Smooth muscle cell (in vitro differentiated cells): ENCODE results near the gene SH3PXD2A. TPM values are rescaled to one million over a fixed set of nuclear protein-coding genes. Genes with fewer than 3 reads are reported as not detected.
"Not testable (repeated sequence)": the region's sequence is repeated elsewhere in the genome, so short reads cannot be mapped to it uniquely, and the experiment has no call there.

Source experiments
- DNase-seq: peaks from one replicate; lab custom pipeline; 2025; ENCODE audit not compliant: unreplicated experiment; lab: John Stamatoyannopoulos, UW
- H2AFZ ChIP-seq: fragments of 200-600 bp; sonication (generic); 2 replicates; pipeline ENCODE4 v1.6.0; 2016; ENCODE audit warnings: antibody characterized with exemption, low read depth, mild to moderate bottlenecking
- H3F3A ChIP-seq: fragments of 200-600 bp; sonication (generic); 2 replicates; pipeline ENCODE4 v1.6.0; 2017; ENCODE audit warnings: antibody characterized with exemption, low read depth
- H3K27ac ChIP-seq: fragments of 200-600 bp; sonication (generic); 2 replicates; pipeline ENCODE4 v1.5.1; 2016; ENCODE audit warnings: low read depth, mild to moderate bottlenecking
- H3K27me3 ChIP-seq: fragments of 200-600 bp; sonication (generic); 2 replicates; pipeline ENCODE4 v1.6.1; 2016; ENCODE audit warnings: low read depth, mild to moderate bottlenecking
- H3K36me3 ChIP-seq: fragments of 200-600 bp; sonication (generic); 2 replicates; pipeline ENCODE4 v1.5.1; 2016; ENCODE audit warnings: low read depth
- H3K4me1 ChIP-seq: fragments of 200-600 bp; sonication (generic); 2 replicates; pipeline ENCODE4 v1.5.1; 2016; ENCODE audit warnings: low read depth
- H3K4me2 ChIP-seq: fragments of 200-600 bp; sonication (generic); 2 replicates; pipeline ENCODE4 v1.6.0; 2016; ENCODE audit warnings: mild to moderate bottlenecking
- H3K4me3 ChIP-seq: fragments of 200-600 bp; sonication (generic); 2 replicates; pipeline ENCODE4 v1.5.1; 2016; ENCODE audit warnings: mild to moderate bottlenecking
- H3K79me2 ChIP-seq: fragments of 200-600 bp; sonication (generic); 2 replicates; pipeline ENCODE4 v1.6.0; 2016; ENCODE audit warnings: low read depth, mild to moderate bottlenecking
- H3K9ac ChIP-seq: fragments of 200-600 bp; sonication (generic); 2 replicates; pipeline ENCODE4 v1.6.0; 2016; ENCODE audit warnings: low read depth
- H3K9me3 ChIP-seq: fragments of 200-600 bp; sonication (generic); replicated peaks from 2 replicates; pipeline ENCODE4 v1.5.1; 2016; ENCODE audit warnings: low read depth
- H4K20me1 ChIP-seq: fragments of 200-600 bp; sonication (generic); 2 replicates; pipeline ENCODE4 v1.6.0; 2016; ENCODE audit warnings: low read depth
- CTCF ChIP-seq: fragments of 200-600 bp; sonication (generic); IDR thresholded peaks from 2 replicates; pipeline ENCODE4 v1.5.1; 2017; ENCODE audit warnings: borderline replicate concordance, mild to moderate bottlenecking, antibody characterized with exemption; ENCODE audit not compliant: insufficient read depth, poor library complexity, severe bottlenecking
- WGBS: methylation state at CpG from one replicate; pipeline ENCODE4 v1.1.7; 2016; ENCODE audit warnings: low lambda C conversion rate; 5-methylcytosine and 5-hydroxymethylcytosine counted together
- polyA plus RNA-seq: library from polyadenylated mRNA; unstranded; fragments of >200 nt; fragmentation: Nextera tagmentation; extraction: Ambion mirVana; gene quantifications from 2 replicates; pipeline ENCODE4 v1.2.1, GENCODE V29; 2016
- total RNA-seq: library from RNA; depleted of rRNA; stranded (reverse); fragments of >200 nt; gene quantifications from 2 replicates; pipeline ENCODE4 v1.2.3, GENCODE V29; 2014

The SH3PXD2A gene
- total and polyA plus RNA-seq, 2 experiments from 2014 or later: 30.1 to 37.9 TPM

- Histone ChIP-seq H3F3A (peaks cover 31% of the 10 kb centered on the region), H4K20me1 (peaks cover 39% of the 10 kb centered on the region), H3K79me2 (peaks cover 28% of the 10 kb centered on the region), H3K27me3 (no peaks in the 10 kb centered on the region), H3K4me2 (no peak overlapping the region), H3K36me3 (no peaks in the 10 kb centered on the region), H3K27ac (no peak overlapping the region), H3K9ac (no peak overlapping the region), H2AFZ (no peak overlapping the region), H3K9me3 (no peaks in the 10 kb centered on the region), H3K4me1 (peaks cover 2% of the 10 kb centered on the region), H3K4me3 (no peak overlapping the region)
- TF ChIP-seq CTCF: no peak
- no peak for DNase-seq
- 98% methylated on average over 10 of the region's 10 CpGs for WGBS
Observed at GRCh38 chr10:103778358-103779139, 76.8 kb downstream of the SH3PXD2A start.

GRCh38 chr10:103776878-103777591 is 78.3 kb downstream of the SH3PXD2A start:
- 60% methylated on average over 12 of the region's 12 CpGs for WGBS

GRCh38 chr10:103775776-103776175 is 79.6 kb downstream of the SH3PXD2A start:
- TF ChIP-seq CTCF: no peak
- WGBS: 73% methylated on average over 5 of the region's 5 CpGs
- H3K4me1 ChIP-seq: peaks cover 13% of the 10 kb centered on the region
- H3K79me2 ChIP-seq: peaks cover 34% of the 10 kb centered on the region
- H3K9ac ChIP-seq: no peak overlapping the region
- no peak overlapping the region for H3K4me2 ChIP-seq
- peaks cover 40% of the 10 kb centered on the region for H3F3A ChIP-seq
- H3K9me3 ChIP-seq: no peaks in the 10 kb centered on the region
- no peaks in the 10 kb centered on the region for H3K36me3 ChIP-seq
- no peak overlapping the region for H2AFZ ChIP-seq
- peaks cover 33% of the 10 kb centered on the region for H4K20me1 ChIP-seq
- H3K27me3 ChIP-seq: no peaks in the 10 kb centered on the region
- no peak for DNase-seq
- no peak overlapping the region for H3K27ac ChIP-seq
- no peak overlapping the region for H3K4me3 ChIP-seq

More at GRCh38 chr10:103776878-103777591, 78.3 kb downstream of the SH3PXD2A start:
- H3K4me2 ChIP-seq: no peak overlapping the region
- peaks cover 41% of the 10 kb centered on the region for H3F3A ChIP-seq
- H3K9ac ChIP-seq: no peak overlapping the region
- H3K79me2 ChIP-seq: peaks cover 28% of the 10 kb centered on the region
- H3K4me1 ChIP-seq: peaks cover 10% of the 10 kb centered on the region
- H3K4me3 ChIP-seq: no peak overlapping the region
- H3K27ac ChIP-seq: no peak overlapping the region
- no peak for TF ChIP-seq CTCF
- no peaks in the 10 kb centered on the region for H3K27me3 ChIP-seq
- no peaks in the 10 kb centered on the region for H3K9me3 ChIP-seq
- H2AFZ ChIP-seq: no peak overlapping the region
- DNase-seq: no peak
- peaks cover 27% of the 10 kb centered on the region for H4K20me1 ChIP-seq
- no peaks in the 10 kb centered on the region for H3K36me3 ChIP-seq

- H3F3A ChIP-seq: peaks cover 40% of the 10 kb centered on the region
- H3K27ac ChIP-seq: peak overlapping the region; percentile 80
- peaks cover 20% of the 10 kb centered on the region for H4K20me1 ChIP-seq
- H3K4me3 ChIP-seq: peak overlapping the region; percentile 35
- H3K9ac ChIP-seq, H3K27me3 ChIP-seq, DNase-seq, H3K36me3 ChIP-seq, H3K9me3 ChIP-seq, H2AFZ ChIP-seq: not testable (repeated sequence)
- peak overlapping the region; percentile 65 for H3K4me2 ChIP-seq
- peaks cover 13% of the 10 kb centered on the region for H3K4me1 ChIP-seq
- peaks cover 36% of the 10 kb centered on the region for H3K79me2 ChIP-seq
- 54% methylated on average over 13 of the region's 13 CpGs for WGBS
Observed at GRCh38 chr10:103772846-103773245, 82.5 kb downstream of the SH3PXD2A start.
